Measurements from ENCODE around the gene PITPNM3.
A peak's percentile ranks its signal among the peaks of the same experiment; 100 is the strongest.
"Not testable (repeated sequence)": the region's sequence is repeated elsewhere in the genome, so short reads cannot be mapped to it uniquely, and the experiment has no call there.

The PITPNM3 gene

GRCh38 chr17:6556121-6557039 lies at the start of gene PITPNM3:
TSS of gene PITPNM3 (minus strand) at chr17:6556555. CDS start at chr17:6556406, 149 bp downstream.
- DNase-seq (ENCODE audit: low read depth): no peak

GRCh38 chr17:6605142-6605541 lies 48.8 kb upstream of the PITPNM3 start:
- DNase-seq (ENCODE audit: low read depth): no peak

- DNase-seq (ENCODE audit: low read depth): no peak
These were observed 47.5 kb upstream of the PITPNM3 start for GRCh38 chr17:6603744-6604325.

- no peak for DNase-seq (ENCODE audit: low read depth)
These were observed 45.8 kb upstream of the PITPNM3 start for GRCh38 chr17:6602141-6602540.

- DNase-seq (ENCODE audit: low read depth): no peak
These were observed 43.0 kb upstream of the PITPNM3 start for GRCh38 chr17:6599364-6599763.

- DNase-seq (ENCODE audit: low read depth): no peak
These were observed 41.4 kb upstream of the PITPNM3 start for GRCh38 chr17:6597727-6598126.

- no peak for DNase-seq (ENCODE audit: low read depth)
These were observed 40.6 kb upstream of the PITPNM3 start for GRCh38 chr17:6596941-6597340.

- DNase-seq (ENCODE audit: low read depth): no peak
These were observed 40.2 kb upstream of the PITPNM3 start for GRCh38 chr17:6596511-6596910.

GRCh38 chr17:6596081-6596480 lies 39.7 kb upstream of the PITPNM3 start:
- no peak for DNase-seq (ENCODE audit: low read depth)

- DNase-seq (ENCODE audit: low read depth): not testable (repeated sequence)
These were observed 37.0 kb upstream of the PITPNM3 start for GRCh38 chr17:6593371-6593770.

- DNase-seq (ENCODE audit: low read depth): no peak
These were observed 35.8 kb upstream of the PITPNM3 start for GRCh38 chr17:6592173-6592572.

GRCh38 chr17:6591599-6592158 lies 35.3 kb upstream of the PITPNM3 start:
- DNase-seq (ENCODE audit: low read depth): peak; percentile 18

- DNase-seq (ENCODE audit: low read depth): no peak
These were observed 33.1 kb upstream of the PITPNM3 start for GRCh38 chr17:6589266-6589946.

- no peak for DNase-seq (ENCODE audit: low read depth)
These were observed 31.8 kb upstream of the PITPNM3 start for GRCh38 chr17:6588165-6588564.

- DNase-seq (ENCODE audit: low read depth): no peak
These were observed 31.0 kb upstream of the PITPNM3 start for GRCh38 chr17:6587310-6587709.

GRCh38 chr17:6583411-6583810 lies 27.1 kb upstream of the PITPNM3 start:
- no peak for DNase-seq (ENCODE audit: low read depth)

- DNase-seq (ENCODE audit: low read depth): no peak
These were observed 24.3 kb upstream of the PITPNM3 start for GRCh38 chr17:6580625-6581024.

- no peak for DNase-seq (ENCODE audit: low read depth)
These were observed 22.1 kb upstream of the PITPNM3 start for GRCh38 chr17:6578491-6578890.

GRCh38 chr17:6577686-6578263 lies 21.4 kb upstream of the PITPNM3 start:
- DNase-seq (ENCODE audit: low read depth): no peak

- DNase-seq (ENCODE audit: low read depth): no peak
These were observed 19.9 kb upstream of the PITPNM3 start for GRCh38 chr17:6576038-6576785.

- DNase-seq (ENCODE audit: low read depth): no peak
These were observed 19.2 kb upstream of the PITPNM3 start for GRCh38 chr17:6575596-6575988.
